ENCODE measurements around the gene PLIN3.

GRCh38 chr19:4817467-4818277 lies 49.8 kb downstream of the PLIN3 start:
- TF ChIP-seq USF2 (IDR thresholded peaks at IDR 0.05; ENCODE audit: low read length) (no peak), EZH2 (IDR thresholded peaks at IDR 0.05; ENCODE audit: low read depth, low read length, severe bottlenecking) (no peak), POLR2A (IDR thresholded peaks at IDR 0.05; ENCODE audit: control extremely low read depth in 1 of 2, low read depth in 2 of 2, low read length in 2 of 2) (no peak), TAF1 (IDR thresholded peaks at IDR 0.05; ENCODE audit: low read depth, low read length) (no peak), CTCF (IDR thresholded peaks at IDR 0.05; ENCODE audit: control extremely low read depth in 1 of 3, insufficient read depth in 1 of 3, low read depth in 1 of 3, low read length in 3 of 3) (no peak), EP300 (IDR thresholded peaks at IDR 0.05; ENCODE audit: borderline replicate concordance in 1 of 2, low read depth in 2 of 2, low read length in 2 of 2) (no peak)
- TF ChIP-seq, protein P1, sequence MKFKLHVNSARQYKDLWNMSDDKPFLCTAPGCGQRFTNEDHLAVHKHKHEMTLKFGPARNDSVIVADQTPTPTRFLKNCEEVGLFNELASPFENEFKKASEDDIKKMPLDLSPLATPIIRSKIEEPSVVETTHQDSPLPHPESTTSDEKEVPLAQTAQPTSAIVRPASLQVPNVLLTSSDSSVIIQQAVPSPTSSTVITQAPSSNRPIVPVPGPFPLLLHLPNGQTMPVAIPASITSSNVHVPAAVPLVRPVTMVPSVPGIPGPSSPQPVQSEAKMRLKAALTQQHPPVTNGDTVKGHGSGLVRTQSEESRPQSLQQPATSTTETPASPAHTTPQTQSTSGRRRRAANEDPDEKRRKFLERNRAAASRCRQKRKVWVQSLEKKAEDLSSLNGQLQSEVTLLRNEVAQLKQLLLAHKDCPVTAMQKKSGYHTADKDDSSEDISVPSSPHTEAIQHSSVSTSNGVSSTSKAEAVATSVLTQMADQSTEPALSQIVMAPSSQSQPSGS (IDR thresholded peaks at IDR 0.05; ENCODE audit: low read length) = no peak
